ENCODE data around the gene LTK.

Gene LTK

DNA sequence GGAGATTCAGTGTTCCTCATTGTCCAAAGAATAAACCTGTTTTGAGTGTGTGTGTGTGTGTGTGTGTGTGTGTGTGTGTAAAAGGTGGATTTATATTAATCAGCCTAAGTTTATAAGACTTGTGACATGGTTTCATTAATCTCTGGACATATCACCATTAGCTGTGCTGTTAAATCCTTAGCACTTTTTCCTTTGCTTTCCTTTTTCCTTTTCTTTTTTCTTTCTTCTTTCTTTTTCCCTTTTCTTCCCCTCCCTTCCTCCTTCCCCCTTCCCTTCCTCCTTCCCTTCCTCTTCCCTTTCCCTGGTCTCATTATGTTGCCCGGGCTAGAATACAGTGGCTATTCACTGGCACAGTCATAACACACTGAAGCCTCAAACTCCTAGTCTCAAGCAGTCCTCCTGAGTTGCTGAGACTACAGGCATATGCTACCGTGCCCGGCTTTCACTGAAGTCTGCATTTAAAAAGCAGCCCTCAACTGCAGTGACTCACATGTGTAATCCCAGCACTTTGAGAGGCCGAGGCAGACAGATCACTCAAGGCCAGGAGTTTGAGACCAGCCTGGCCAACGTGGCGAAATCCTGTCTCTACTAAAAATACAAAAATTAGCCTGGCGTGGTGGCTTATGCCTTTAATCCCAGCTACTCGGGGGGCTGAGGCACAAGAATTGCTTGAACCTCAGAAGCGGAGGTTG is 48.6 kb downstream of the LTK start:
- Histone ChIP-seq H2AFZ (ENCODE audit: low read length) (no peak overlapping the region), H3K9ac (ENCODE audit: low read length) (no peak overlapping the region), H3K79me2 (ENCODE audit: low read length) (peaks cover 17% of the 10 kb centered on the region), H4K20me1 (ENCODE audit: insufficient read depth, low read length) (no peaks in the 10 kb centered on the region), H3K36me3 (replicated peaks; ENCODE audit: insufficient read depth, low read length) (no peaks in the 10 kb centered on the region; the same call in 1 of the 2 replicates), H3K4me2 (ENCODE audit: low read depth, low read length) (no peak overlapping the region), H3K27me3 (replicated peaks; ENCODE audit: insufficient read depth, low read length) (no peaks in the 10 kb centered on the region), H3K9me2 (replicated peaks; ENCODE audit: insufficient read depth, low read length) (no peaks in the 10 kb centered on the region), H3K9me3 (replicated peaks; ENCODE audit: insufficient read depth, low read length) (no peaks in the 10 kb centered on the region), H3F3A (ENCODE audit: insufficient read depth, low read length) (no peaks in the 10 kb centered on the region), H3K4me1 (ENCODE audit: low read length) (no peaks in the 10 kb centered on the region), H3K27ac (ENCODE audit: low read length) (no peak overlapping the region), H3K4me3 (ENCODE audit: low read length) (no peak overlapping the region)
- TF ChIP-seq EZH2phosphoT487 (IDR thresholded peaks at IDR 0.05; ENCODE audit: low read length) (no peak), EZH2 (optimal IDR thresholded peaks at IDR 0.05; ENCODE audit: low read depth, low read length) (no peak)
- TF ChIP-seq, protein P1, sequence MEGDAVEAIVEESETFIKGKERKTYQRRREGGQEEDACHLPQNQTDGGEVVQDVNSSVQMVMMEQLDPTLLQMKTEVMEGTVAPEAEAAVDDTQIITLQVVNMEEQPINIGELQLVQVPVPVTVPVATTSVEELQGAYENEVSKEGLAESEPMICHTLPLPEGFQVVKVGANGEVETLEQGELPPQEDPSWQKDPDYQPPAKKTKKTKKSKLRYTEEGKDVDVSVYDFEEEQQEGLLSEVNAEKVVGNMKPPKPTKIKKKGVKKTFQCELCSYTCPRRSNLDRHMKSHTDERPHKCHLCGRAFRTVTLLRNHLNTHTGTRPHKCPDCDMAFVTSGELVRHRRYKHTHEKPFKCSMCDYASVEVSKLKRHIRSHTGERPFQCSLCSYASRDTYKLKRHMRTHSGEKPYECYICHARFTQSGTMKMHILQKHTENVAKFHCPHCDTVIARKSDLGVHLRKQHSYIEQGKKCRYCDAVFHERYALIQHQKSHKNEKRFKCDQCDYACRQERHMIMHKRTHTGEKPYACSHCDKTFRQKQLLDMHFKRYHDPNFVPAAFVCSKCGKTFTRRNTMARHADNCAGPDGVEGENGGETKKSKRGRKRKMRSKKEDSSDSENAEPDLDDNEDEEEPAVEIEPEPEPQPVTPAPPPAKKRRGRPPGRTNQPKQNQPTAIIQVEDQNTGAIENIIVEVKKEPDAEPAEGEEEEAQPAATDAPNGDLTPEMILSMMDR (IDR thresholded peaks at IDR 0.05; ENCODE audit: low read length), result no peak
- no peak for DNase-seq

- no peaks in the 10 kb centered on the region for H3K27me3 ChIP-seq (replicated peaks; ENCODE audit: insufficient read depth, low read length)
- DNase-seq, result no peak
- H2AFZ ChIP-seq (ENCODE audit: low read length), result no peak overlapping the region
- no peaks in the 10 kb centered on the region for H3F3A ChIP-seq (ENCODE audit: insufficient read depth, low read length)
- H3K9me3 ChIP-seq (replicated peaks; ENCODE audit: insufficient read depth, low read length), result no peaks in the 10 kb centered on the region
- peaks cover 17% of the 10 kb centered on the region for H3K79me2 ChIP-seq (ENCODE audit: low read length)
- H4K20me1 ChIP-seq (ENCODE audit: insufficient read depth, low read length), result no peaks in the 10 kb centered on the region
- no peak overlapping the region for H3K9ac ChIP-seq (ENCODE audit: low read length)
- H3K36me3 ChIP-seq (replicated peaks; ENCODE audit: insufficient read depth, low read length), result no peaks in the 10 kb centered on the region; the same call in 1 of the 2 replicates
- TF ChIP-seq EZH2 (optimal IDR thresholded peaks at IDR 0.05; ENCODE audit: low read depth, low read length) (no peak), EZH2phosphoT487 (IDR thresholded peaks at IDR 0.05; ENCODE audit: low read length) (no peak)
- TF ChIP-seq, protein P1 (IDR thresholded peaks at IDR 0.05; ENCODE audit: low read length), result no peak
- H3K27ac ChIP-seq (ENCODE audit: low read length), result no peak overlapping the region
- H3K4me3 ChIP-seq (ENCODE audit: low read length), result no peak overlapping the region
- H3K4me1 ChIP-seq (ENCODE audit: low read length), result no peaks in the 10 kb centered on the region
- H3K4me2 ChIP-seq (ENCODE audit: low read depth, low read length), result no peak overlapping the region
- H3K9me2 ChIP-seq (replicated peaks; ENCODE audit: insufficient read depth, low read length), result no peaks in the 10 kb centered on the region
These were observed 51.4 kb downstream of the LTK start for GRCh38 chr15:41462084-41462795.

Data from MM.1S (cell line).